Retina (tissue), 1 donor: Measurements from ENCODE around the gene ADGRG3.

Experiments used
- DNase-seq: peaks from one replicate; pipeline ENCODE4 v3.0.0-alpha.2; 2016

Gene ADGRG3

GRCh38 chr16:57681950-57682728, 14.0 kb downstream of the ADGRG3 start:
- DNase-seq = no peak

GRCh38 chr16:57682809-57683635, 14.9 kb downstream of the ADGRG3 start:
- DNase-seq = no peak

GRCh38 chr16:57683636-57684545, 15.8 kb downstream of the ADGRG3 start:
- DNase-seq = no peak

DNA sequence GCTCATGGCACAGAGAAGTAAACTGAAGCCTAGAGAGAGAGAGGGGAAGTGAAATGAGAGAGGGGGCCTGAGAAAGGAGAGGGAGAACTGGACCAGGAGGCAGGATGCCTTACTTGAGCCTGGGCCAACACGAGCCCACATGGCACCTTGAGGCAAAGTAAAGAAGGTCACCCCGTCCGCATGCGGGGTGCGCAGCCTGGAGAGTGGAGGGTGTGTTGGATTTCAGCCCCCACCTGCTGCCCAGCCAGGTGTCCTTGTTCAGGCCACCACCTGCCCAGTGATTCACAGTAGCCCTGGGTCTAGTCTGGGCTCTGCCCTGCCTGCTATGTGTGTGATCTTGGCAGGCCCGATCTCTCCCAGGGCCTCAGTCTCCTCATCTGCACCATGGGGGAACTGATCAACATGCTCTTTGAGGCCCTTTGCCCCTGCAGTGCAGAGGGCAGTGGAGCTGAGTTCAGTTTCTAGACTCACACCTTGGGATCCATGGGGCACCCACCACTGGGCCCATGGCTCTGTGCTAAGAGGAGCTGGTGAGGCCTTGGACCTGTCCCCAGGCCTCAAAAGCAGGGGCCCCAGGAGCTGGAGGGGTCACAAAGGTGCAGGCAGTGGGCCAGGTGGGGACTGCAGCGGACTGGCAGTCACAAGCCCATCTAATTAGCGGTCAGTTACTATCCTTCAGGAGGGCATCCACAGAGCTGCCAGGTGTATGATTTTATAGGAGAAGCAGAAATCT, 16.7 kb downstream of the ADGRG3 start:
- no peak for DNase-seq

DNA sequence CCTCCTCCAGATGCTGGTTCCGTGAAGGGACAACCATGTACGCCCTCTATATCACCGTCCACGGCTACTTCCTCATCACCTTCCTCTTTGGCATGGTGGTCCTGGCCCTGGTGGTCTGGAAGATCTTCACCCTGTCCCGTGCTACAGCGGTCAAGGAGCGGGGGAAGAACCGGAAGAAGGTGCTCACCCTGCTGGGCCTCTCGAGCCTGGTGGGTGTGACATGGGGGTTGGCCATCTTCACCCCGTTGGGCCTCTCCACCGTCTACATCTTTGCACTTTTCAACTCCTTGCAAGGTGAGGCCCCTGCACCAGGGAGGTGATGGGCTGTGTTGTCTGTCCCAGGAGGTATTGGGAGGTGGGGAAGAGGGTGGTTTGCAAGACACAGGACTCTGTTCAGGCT, 17.5 kb downstream of the ADGRG3 start:
- DNase-seq = no peak

DNA sequence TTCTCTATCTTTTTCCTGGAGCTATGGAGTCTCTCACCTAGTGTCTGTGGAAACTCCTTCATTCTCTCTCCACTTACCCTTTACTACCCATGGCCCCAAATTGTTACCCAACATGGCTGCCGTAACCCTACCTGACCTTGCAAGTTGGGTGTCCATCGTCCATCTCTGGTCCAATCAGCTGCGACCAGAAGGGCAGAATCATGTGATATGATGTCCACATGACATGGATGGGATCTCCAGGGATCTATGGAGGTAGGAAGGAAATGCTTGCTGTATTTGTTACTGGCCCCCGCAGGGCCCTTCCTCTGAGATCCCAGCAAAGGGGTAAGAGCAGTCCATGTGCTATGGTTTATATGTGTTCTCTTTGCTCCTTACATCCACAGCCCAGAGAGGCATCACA, 18.5 kb downstream of the ADGRG3 start:
- DNase-seq = no peak

GRCh38 chr16:57687363-57687929, 19.3 kb downstream of the ADGRG3 start:
- DNase-seq = no peak

DNA sequence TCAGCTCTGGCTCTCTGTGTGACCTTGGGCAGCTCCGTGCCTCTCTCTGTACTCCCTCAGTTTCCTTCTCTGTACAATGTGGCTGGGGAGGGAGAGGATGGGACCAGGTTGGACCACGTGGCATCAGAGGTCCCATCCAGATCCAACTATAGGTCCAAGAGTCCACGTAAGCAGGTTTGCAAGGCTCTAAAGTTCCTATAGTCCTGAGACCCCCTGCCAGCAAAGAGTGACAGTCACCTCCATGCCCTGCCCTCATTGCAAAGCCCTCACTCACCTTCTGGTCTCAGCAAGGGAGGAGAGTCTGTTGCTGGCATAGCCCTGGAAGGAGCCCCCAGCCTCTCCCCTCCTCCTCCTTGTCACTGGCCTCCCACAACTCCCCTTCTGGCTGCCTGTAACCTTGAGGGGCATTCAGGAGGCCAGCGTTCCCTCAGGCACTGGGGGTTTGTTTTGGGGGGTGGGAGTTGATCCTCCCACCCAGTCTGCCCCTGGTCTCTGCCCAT, 20.4 kb downstream of the ADGRG3 start:
- no peak for DNase-seq

DNA sequence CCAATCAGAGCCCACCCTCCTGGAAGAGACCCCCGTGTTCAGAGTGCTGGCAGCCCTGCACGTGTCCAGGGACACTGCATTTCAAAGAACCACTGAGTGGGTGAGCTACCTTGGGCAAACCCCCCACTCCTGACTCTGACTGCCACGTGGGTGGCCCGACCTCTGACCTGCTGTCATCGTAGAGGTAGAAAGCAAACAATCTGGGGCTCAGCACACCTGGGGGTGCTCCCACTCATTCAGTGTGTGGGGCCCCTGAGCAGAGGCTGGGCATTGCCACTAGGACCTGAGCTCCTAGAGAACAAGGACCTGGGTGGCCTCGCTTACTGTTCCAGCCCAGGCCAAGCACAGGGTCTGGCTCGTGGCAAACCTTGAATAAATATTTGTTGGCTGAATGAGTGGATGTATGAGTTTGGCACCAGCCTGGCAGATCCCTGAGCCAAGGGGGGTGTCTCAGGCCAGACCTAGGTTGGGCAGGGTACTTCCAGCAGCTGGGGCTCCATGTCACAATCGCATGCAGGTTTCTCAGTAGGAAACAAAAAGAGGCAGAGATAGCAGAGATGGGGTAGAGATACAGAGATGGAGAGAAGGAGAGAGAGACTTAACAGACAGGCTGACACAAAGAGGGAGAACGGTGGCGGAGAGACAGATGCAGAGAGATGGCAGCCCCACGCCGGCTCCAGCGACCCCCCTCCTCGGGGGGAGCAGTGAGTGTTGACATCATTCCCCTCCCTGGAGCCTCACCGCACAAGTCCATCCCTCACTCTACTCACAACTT, 21.1 kb downstream of the ADGRG3 start:
- DNase-seq = no peak

GRCh38 chr16:57689762-57690558, 21.9 kb downstream of the ADGRG3 start:
- no peak for DNase-seq

DNA sequence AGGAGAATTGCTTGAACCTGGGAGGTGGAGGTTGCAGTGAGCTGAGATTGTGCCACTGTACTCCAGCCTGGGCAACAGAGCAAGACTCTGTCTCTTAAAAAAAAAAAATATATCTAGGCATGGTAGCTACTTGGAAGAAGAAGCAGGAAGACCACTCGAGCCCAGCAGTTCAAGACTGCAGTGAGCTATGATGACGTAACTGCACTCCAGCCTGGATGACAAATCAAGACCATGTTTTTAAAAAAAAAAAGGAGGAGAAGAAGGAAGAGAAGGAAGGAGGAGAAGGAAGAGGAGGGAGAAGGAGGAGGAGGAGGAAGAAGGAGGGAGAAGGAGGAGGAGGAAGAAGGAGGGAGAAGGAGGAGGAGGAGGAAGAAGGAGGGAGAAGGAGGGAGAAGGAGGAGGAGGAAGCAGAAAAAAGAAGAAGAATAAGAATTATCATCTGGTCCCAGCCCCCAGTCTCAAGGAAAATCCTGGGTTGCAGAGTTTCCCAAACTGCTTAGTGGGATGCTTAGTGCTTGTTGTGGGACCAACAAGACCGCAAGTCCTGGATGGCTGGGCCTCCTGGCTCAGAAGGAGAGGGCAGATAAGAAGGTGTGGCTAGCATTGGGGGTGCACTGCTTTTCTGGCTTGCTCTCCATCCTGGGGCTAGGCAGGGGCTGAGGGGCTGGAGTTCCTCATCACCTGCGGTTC, 22.8 kb downstream of the ADGRG3 start:
- no peak for DNase-seq

DNA sequence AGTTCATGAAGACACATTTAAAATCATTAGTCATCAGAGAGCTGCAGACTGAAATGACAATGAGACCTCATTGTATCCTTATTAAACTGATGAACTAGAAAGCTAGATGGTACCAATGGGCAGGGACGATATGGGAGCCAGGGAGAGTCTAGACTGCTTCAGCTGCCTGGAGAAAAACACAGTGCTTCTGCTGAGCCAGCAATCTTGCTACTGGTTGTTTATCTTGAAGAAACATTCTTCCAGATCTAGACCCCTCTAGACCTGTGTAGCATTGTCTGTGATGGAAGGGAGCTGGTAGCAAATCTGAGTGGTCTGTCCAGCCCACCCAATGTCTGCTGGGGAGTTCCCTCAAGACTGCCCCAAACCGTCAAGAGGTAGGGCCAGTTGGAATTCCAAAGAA, 24.5 kb downstream of the ADGRG3 start:
- no peak for DNase-seq

GRCh38 chr16:57693550-57693949, 25.4 kb downstream of the ADGRG3 start:
- no peak for DNase-seq

DNA sequence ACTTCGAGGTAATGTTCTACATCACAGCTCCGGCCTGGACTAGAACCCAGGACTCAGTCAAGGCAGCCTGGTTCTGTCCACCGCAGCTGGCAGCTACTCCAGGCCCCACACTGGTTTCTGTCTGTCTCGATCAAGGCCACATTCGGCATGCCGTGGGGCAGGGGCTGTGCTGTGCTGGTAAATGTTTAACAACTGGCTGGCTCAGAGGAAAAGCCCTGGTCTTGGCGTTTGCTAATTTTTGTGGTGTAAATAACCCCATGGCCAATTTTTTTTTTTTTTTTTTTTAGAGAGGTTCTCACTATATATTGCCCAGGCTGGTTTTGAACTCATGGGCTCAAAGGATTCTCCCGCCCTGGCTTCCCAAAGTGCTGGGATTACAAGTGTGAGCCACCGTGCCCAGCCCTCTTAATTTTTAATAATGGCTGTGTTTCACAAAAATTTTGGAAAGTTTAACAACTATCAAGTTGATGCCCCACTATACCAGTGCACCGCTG, 26.2 kb downstream of the ADGRG3 start:
- DNase-seq = no peak

DNA sequence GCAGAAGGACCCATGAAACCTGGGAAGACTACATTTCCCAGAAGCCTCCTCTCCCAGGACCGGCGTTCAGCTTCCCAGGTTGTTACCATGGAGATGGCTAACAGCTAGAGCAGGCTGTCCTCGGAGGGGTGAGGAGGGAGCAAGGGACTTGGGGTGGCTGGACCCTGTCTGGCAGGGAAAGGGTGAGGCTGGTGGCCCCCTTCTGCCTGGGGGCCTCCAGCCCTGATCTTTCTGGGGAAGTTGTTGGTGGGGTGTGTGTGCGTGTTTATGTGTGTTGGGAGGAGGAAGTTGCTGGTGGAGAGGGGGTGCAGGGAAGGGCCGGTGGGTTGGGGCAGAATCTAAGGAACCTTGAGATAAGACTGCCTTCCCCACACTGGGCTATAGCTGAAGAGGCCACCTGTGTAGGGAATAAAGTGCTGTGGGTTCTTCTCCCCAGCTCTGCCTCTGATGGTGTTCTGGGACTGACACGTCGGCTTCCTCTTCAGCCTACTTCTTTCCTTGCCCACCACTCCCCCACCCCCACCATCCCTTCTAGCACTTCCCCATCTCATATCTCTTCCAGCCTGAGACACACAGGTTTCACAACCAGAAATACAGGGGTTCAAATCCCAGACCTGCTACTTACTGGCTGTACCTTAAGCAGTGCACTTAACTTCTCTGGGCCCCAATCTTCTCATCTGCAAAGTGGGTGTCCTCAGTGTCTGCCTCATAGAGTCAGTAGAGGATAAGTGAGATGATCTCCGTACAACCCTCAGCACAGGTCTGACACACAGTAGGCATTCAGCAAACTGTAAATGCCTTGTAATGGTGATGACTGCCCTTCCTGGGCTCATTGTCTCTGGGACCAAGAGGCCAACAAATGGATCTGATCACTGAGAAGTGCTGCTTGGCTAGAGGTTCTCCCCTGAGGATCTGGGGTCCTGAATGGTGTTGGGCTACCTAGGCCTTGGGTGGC, 26.9 kb downstream of the ADGRG3 start, which contains the start of gene DRC7:
DRC7 (plus strand) TSS at position 82 of the 955 bp plus-strand sequence. CDS start 3,144 bp downstream, outside the sequence.
- DNase-seq = peak; percentile 81

- no peak for DNase-seq
Observed at GRCh38 chr16:57695680-57696069, 27.6 kb downstream of the ADGRG3 start.

- DNase-seq = no peak
Observed at GRCh38 chr16:57696240-57696639, 28.1 kb downstream of the ADGRG3 start.
